22Rv1 (cell line): ENCODE results near the gene LAMTOR1.
A peak's percentile ranks its signal among the peaks of the same experiment; 100 is the strongest.

Source experiments
- H3K27ac ChIP-seq: fragments of 450-650 bp; 2 replicates; pipeline ENCODE4 v1.5.1; 2017
- ZFX ChIP-seq: fragments of 450-650 bp; IDR thresholded peaks from 2 replicates; pipeline ENCODE4 v1.6.1; 2017; ENCODE audit warnings: antibody characterized with exemption, borderline replicate concordance
- TF ChIP-seq, protein P1 (sequence below): fragments of 450-650 bp; IDR thresholded peaks from 2 replicates; pipeline ENCODE4 v1.5.1; 2017; ENCODE audit warnings: mild to moderate bottlenecking

Gene LAMTOR1

DNA sequence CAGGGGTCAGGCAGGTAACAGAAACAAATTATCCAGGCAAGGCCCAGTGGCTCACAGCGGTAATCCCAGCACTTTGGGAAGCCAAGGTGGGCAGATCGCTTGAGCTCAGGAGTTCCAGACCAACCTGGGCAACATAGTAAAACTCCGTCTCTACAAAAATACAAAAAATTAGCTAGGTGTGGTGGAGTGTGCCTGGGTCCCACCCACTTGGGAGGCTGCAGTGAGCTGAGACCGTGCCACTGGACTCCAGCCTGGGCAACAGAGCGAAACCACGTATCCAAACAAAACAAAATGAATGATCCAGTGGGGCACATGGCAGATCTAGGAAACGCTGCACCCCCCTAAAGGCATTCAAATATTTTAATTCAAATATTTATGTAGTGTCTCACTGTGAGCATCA, 32.6 kb downstream of the LAMTOR1 start:
- peak overlapping the region; percentile 78 for H3K27ac ChIP-seq
- TF ChIP-seq ZFX: no peak
- TF ChIP-seq, protein P1, sequence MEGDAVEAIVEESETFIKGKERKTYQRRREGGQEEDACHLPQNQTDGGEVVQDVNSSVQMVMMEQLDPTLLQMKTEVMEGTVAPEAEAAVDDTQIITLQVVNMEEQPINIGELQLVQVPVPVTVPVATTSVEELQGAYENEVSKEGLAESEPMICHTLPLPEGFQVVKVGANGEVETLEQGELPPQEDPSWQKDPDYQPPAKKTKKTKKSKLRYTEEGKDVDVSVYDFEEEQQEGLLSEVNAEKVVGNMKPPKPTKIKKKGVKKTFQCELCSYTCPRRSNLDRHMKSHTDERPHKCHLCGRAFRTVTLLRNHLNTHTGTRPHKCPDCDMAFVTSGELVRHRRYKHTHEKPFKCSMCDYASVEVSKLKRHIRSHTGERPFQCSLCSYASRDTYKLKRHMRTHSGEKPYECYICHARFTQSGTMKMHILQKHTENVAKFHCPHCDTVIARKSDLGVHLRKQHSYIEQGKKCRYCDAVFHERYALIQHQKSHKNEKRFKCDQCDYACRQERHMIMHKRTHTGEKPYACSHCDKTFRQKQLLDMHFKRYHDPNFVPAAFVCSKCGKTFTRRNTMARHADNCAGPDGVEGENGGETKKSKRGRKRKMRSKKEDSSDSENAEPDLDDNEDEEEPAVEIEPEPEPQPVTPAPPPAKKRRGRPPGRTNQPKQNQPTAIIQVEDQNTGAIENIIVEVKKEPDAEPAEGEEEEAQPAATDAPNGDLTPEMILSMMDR: no peak

DNA sequence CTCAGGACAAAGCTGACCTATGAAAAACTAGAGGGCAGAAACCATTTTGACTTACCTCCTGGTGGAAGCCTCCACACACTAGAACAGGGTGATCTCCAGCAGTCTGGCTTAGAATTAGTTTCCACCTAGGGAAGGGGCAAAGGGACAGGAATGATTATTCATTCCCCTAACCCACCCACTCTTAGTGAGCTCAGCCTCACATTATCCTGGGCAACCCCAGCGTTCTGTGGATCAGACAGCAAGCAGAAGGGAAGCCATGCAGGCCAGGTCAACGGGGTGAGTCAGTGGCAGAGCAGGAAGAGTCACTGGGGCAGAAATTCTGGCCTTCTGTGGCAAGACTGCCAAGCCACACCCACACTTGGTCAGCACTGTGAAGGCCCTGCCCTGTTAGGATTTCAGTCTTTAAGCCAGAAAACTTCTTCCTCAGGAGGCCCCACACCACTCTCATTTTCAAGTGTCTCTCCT, 33.3 kb downstream of the LAMTOR1 start:
- TF ChIP-seq ZFX: no peak
- TF ChIP-seq, protein P1: no peak
- peak overlapping the region; percentile 78 for H3K27ac ChIP-seq

DNA sequence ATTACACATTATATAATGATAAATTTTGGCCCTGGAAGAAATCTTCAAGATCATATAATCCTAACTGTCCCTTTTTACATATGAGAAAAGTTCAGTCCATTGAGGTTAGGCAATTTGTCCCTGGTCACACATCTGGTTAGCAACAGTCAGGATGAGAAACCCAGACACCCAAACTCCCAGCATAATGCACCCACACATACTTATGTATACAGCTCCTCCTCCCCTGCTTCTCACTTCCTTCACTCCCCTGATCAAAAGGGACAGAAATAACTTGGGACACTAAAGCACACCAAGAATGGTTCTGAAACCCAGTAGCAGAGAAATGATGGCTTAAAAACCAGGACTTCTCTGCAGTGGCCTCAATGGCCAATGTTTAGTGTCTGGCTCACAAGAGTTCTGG, 33.9 kb downstream of the LAMTOR1 start:
- H3K27ac ChIP-seq: peak overlapping the region; percentile 78
- TF ChIP-seq, protein P1: no peak
- TF ChIP-seq ZFX: no peak

DNA sequence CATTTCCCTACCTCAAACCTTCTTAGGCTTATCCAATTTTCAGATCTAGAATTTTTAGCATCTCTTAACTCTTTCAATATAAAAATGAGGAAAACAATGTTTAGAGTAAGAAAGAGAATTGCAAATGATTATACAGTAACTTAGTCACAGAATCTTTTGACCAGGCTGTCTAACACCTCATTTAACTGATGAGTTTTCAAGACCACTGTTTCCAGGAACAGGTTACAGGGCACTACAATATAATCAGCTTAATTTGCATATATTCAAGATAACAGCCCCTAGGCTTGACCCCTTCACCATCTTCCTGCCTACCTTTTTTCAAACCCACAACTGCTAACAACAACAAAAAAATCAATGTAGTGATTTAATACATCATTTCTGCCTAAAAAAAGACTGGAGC, 35.4 kb downstream of the LAMTOR1 start:
- peak overlapping the region; percentile 78 for H3K27ac ChIP-seq
- TF ChIP-seq, protein P1: no peak
- no peak for TF ChIP-seq ZFX

DNA sequence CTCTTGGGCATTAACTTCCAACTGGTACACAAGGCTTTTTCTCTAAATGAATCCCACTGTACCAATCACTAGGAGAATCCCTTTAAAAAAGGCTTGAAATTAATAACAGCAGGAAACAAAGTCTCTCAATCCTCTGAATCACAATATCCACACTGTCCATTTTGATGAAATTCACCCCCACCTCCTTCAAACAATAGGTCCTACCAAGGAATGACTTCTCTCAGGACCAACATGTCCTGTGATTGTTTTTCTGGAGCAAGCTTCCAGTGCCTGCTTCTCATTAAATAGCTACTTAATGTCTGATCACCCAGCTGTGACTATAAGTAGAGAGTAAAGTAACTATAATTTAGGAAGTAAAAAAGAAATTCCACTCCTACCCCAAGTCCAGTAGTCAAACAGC, 35.8 kb downstream of the LAMTOR1 start:
- no peak for TF ChIP-seq ZFX
- TF ChIP-seq, protein P1: no peak
- peak overlapping the region; percentile 78 for H3K27ac ChIP-seq

DNA sequence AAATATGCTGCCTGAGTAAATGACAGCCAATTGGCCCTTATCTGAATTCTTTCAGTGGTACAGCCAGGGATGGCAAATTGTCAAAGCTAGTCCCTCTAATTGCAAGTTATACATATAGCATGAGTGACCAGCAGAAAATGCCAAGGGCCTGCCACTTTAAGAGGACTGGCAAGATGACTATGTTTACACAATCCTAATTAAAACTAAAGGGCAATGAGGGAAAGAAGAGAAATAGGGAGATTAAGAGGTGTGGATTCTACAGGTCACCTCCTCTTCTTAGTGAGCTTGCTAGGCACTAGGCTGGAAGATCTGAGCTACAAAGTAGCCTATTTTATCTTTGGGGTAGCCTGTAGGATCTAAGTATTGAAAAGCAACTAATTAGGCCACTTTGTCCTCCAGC, 36.2 kb downstream of the LAMTOR1 start:
- TF ChIP-seq ZFX: no peak
- TF ChIP-seq, protein P1: no peak

DNA sequence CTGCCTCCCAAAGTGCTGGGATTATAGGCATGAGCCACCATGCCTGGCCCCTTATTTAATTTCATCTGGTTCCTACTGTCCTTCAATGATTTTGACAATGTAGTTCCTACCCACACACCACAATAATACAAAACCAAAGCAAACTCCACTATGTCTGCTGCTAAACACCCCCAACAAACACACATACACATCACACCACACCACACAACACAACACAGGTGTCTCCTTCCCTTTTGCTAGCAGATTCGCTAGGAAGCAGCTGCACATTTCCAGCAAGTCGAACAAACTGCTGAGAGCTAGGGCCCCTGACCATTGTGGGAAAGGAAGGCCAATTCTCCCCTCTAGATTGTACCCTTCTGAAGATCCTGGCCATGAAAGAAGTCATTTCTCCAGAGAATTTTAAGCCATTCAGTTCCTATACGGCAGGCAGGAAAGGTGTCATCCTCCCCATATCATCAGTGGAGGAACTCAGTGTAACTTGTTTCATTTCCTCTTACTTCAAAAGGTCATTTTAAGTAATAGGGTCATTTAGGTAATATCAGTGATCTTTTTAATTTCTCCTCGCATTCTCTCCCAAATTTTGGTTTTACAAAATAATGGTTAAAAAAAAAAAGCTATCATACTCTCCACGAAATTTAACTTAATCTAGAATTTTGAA, 41.2 kb downstream of the LAMTOR1 start:
- TF ChIP-seq ZFX: no peak
- TF ChIP-seq, protein P1: no peak
- H3K27ac ChIP-seq: no peak overlapping the region

More for the DNA sequence above, 36.2 kb downstream of the LAMTOR1 start:
- peak overlapping the region; percentile 78 for H3K27ac ChIP-seq
